ENCODE data around the gene SPATA2L. TPM values are rescaled to one million over a fixed set of nuclear protein-coding genes. Genes with fewer than 3 reads are reported as not detected.

SPATA2L gene
- total and polyA plus RNA-seq, 2 of the 13 experiments (the other 11 are each of a cell fraction or from before 2014, with no cell fraction given), result 9.1 to 20.7 TPM

- TF ChIP-seq ZNF841 (CRISPR knock-in tag; IDR thresholded peaks at IDR 0.05; ENCODE audit: borderline replicate concordance) (no peak), ZNF768 (CRISPR knock-in tag; IDR thresholded peaks at IDR 0.05) (0 out of 2 replicates have a peak, but pooled peaks have one; percentile 8), POLR2A (IDR thresholded peaks at IDR 0.05; ENCODE audit: insufficient read depth in 1 of 2, low read depth in 2 of 2, low read length in 2 of 2) (peak in 1 of 2 experiments; percentile 44; a peak in 2 of 4 replicates), THYN1 (CRISPR knock-in tag; IDR thresholded peaks at IDR 0.05; ENCODE audit: borderline replicate concordance, low read depth) (no peak), AFF4 (CRISPR knock-in tag; IDR thresholded peaks at IDR 0.05) (no peak), FOXA1 (IDR thresholded peaks at IDR 0.05) (no peak), FOXA1 (CRISPR knock-in tag; IDR thresholded peaks at IDR 0.05) (no peak), CREB3 (CRISPR knock-in tag; IDR thresholded peaks at IDR 0.05) (no peak), ZNF296 (CRISPR knock-in tag; conservative IDR thresholded peaks at IDR 0.05) (no peak)
- TF ChIP-seq, protein P1, sequence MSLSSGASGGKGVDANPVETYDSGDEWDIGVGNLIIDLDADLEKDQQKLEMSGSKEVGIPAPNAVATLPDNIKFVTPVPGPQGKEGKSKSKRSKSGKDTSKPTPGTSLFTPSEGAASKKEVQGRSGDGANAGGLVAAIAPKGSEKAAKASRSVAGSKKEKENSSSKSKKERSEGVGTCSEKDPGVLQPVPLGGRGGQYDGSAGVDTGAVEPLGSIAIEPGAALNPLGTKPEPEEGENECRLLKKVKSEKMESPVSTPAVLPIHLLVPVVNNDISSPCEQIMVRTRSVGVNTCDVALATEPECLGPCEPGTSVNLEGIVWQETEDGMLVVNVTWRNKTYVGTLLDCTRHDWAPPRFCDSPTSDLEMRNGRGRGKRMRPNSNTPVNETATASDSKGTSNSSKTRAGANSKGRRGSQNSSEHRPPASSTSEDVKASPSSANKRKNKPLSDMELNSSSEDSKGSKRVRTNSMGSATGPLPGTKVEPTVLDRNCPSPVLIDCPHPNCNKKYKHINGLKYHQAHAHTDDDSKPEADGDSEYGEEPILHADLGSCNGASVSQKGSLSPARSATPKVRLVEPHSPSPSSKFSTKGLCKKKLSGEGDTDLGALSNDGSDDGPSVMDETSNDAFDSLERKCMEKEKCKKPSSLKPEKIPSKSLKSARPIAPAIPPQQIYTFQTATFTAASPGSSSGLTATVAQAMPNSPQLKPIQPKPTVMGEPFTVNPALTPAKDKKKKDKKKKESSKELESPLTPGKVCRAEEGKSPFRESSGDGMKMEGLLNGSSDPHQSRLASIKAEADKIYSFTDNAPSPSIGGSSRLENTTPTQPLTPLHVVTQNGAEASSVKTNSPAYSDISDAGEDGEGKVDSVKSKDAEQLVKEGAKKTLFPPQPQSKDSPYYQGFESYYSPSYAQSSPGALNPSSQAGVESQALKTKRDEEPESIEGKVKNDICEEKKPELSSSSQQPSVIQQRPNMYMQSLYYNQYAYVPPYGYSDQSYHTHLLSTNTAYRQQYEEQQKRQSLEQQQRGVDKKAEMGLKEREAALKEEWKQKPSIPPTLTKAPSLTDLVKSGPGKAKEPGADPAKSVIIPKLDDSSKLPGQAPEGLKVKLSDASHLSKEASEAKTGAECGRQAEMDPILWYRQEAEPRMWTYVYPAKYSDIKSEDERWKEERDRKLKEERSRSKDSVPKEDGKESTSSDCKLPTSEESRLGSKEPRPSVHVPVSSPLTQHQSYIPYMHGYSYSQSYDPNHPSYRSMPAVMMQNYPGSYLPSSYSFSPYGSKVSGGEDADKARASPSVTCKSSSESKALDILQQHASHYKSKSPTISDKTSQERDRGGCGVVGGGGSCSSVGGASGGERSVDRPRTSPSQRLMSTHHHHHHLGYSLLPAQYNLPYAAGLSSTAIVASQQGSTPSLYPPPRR (CRISPR knock-in tag; IDR thresholded peaks at IDR 0.05; ENCODE audit: borderline replicate concordance), result no peak
Measured at GRCh38 chr16:89706518-89707260, 5.2 kb upstream of the SPATA2L start (continued).
